ENCODE data around the gene CDHR5. TPM values are rescaled to one million over a fixed set of nuclear protein-coding genes. Genes with fewer than 3 reads are reported as not detected.

The CDHR5 gene
- total and polyA plus RNA-seq, 9 of the 15 experiments (the other 6 are each of a cell fraction or from before 2014, with no cell fraction given), result 0.16 TPM; not detected in 8

- TF ChIP-seq REST (IDR thresholded peaks at IDR 0.05; ENCODE audit: borderline replicate concordance) (no peak), REST (CRISPR knock-in tag; IDR thresholded peaks at IDR 0.05; ENCODE audit: low read depth) (no peak), ZBTB33 (CRISPR knock-in tag; IDR thresholded peaks at IDR 0.05) (peak; percentile 68), GABPA (tag; conservative IDR thresholded peaks at IDR 0.05; ENCODE audit: low read depth) (no peak), E2F4 (CRISPR knock-in tag; IDR thresholded peaks at IDR 0.05; ENCODE audit: low read depth) (no peak), DDX20 (tag; IDR thresholded peaks at IDR 0.05; ENCODE audit: low read depth) (no peak), YY1 (IDR thresholded peaks at IDR 0.05; ENCODE audit: borderline replicate concordance in 1 of 3, control insufficient read depth in 1 of 3, extremely low read depth in 1 of 3, insufficient read depth in 3 of 3, insufficient read length in 1 of 3, insufficient replicate concordance in 2 of 3, low read depth in 1 of 3, low read length in 2 of 3) (no peak), MCM7 (IDR thresholded peaks at IDR 0.05) (no peak)
Observed at GRCh38 chr11:636511-637332, 12.0 kb upstream of the CDHR5 start, which contains the start of gene DRD4 (continued).
